GM23338 (cell line): ENCODE results near the gene ITGA8. TPM values are rescaled to one million over a fixed set of nuclear protein-coding genes. Genes with fewer than 3 reads are reported as not detected.

Source experiments
- ATAC-seq: fragments of 200-7000 bp; cut with Tn5 transposase; 3 replicates; pipeline ENCODE4 v1.9.1; 2020
- DNase-seq: peaks from one replicate; pipeline ENCODE4 v3.0.0-alpha.2; 2015; ENCODE audit warnings: low spot score
- H2AFZ ChIP-seq: fragments of 200-600 bp; sonication (generic); 2 replicates; pipeline ENCODE4 v1.8.0; 2016; ENCODE audit warnings: antibody characterized with exemption, mild to moderate bottlenecking, moderate library complexity
- H3F3A ChIP-seq: fragments of 200-600 bp; sonication (generic); replicated peaks from 2 replicates; pipeline ENCODE4 v1.8.0; 2017; ENCODE audit warnings: antibody characterized with exemption, mixed run types, low read depth
- H3K27ac ChIP-seq: fragments of 200-600 bp; sonication (generic); 2 replicates; pipeline ENCODE4 v1.6.1; 2016; ENCODE audit warnings: low read depth
- H3K27me3 ChIP-seq: fragments of 200-600 bp; sonication (generic); 2 replicates; pipeline ENCODE4 v1.8.0; 2016; ENCODE audit warnings: mild to moderate bottlenecking, mixed run types, moderate library complexity; ENCODE audit not compliant: insufficient read depth
- H3K36me3 ChIP-seq: fragments of 200-600 bp; sonication (generic); 2 replicates; pipeline ENCODE4 v1.8.0; 2016; ENCODE audit warnings: mild to moderate bottlenecking; ENCODE audit not compliant: insufficient read depth
- H3K4me1 ChIP-seq: fragments of 200-600 bp; sonication (generic); 2 replicates; pipeline ENCODE4 v1.8.0; 2016; ENCODE audit warnings: mild to moderate bottlenecking, moderate library complexity; ENCODE audit not compliant: insufficient read depth
- H3K4me2 ChIP-seq: fragments of 200-600 bp; sonication (generic); 2 replicates; pipeline ENCODE4 v1.7.1; 2017; ENCODE audit warnings: mixed run types
- H3K4me3 ChIP-seq: fragments of 200-600 bp; sonication (generic); 2 replicates; pipeline ENCODE4 v1.6.1; 2016; ENCODE audit warnings: mixed run types
- H3K79me2 ChIP-seq: fragments of 200-600 bp; sonication (generic); replicated peaks from 2 replicates; pipeline ENCODE4 v1.8.0; 2017; ENCODE audit warnings: mild to moderate bottlenecking; ENCODE audit not compliant: insufficient read depth
- H3K9me2 ChIP-seq: fragments of 200-600 bp; sonication (generic); 2 replicates; pipeline ENCODE4 v1.8.0; 2017; ENCODE audit not compliant: insufficient read depth
- H4K20me1 ChIP-seq: fragments of 200-600 bp; sonication (generic); replicated peaks from 2 replicates; pipeline ENCODE4 v1.8.0; 2017; ENCODE audit warnings: mild to moderate bottlenecking; ENCODE audit not compliant: insufficient read depth
- H3K27ac Mint-ChIP-seq: 2 replicates; pipeline ENCODE4 v1.8.0; 2020; ENCODE audit warnings: inconsistent platforms, mild to moderate bottlenecking, moderate library complexity, mixed read lengths
- H3K27me3 Mint-ChIP-seq: 3 replicates; pipeline ENCODE4 v1.8.0; 2022; ENCODE audit warnings: low read depth, mild to moderate bottlenecking, moderate library complexity, mixed read lengths, inconsistent platforms; ENCODE audit not compliant: insufficient read depth, poor library complexity
- H3K36me3 Mint-ChIP-seq: 3 replicates; pipeline ENCODE4 v1.8.0; 2021; ENCODE audit warnings: low read depth, mild to moderate bottlenecking, inconsistent platforms, moderate library complexity, mixed read lengths
- H3K4me1 Mint-ChIP-seq: 3 replicates; pipeline ENCODE4 v1.8.0; 2020; ENCODE audit warnings: mild to moderate bottlenecking, inconsistent platforms, mixed read lengths
- H3K4me3 Mint-ChIP-seq: 3 replicates; pipeline ENCODE4 v1.8.0; 2021; ENCODE audit warnings: moderate library complexity, mild to moderate bottlenecking, inconsistent platforms, mixed read lengths
- H3K9me3 Mint-ChIP-seq: 3 replicates; pipeline ENCODE4 v1.8.0; 2020; ENCODE audit warnings: moderate library complexity, mild to moderate bottlenecking, inconsistent platforms, mixed read lengths
- CREB1 ChIP-seq: fragments of 250-450 bp; sonication (Bioruptor Pico); IDR thresholded peaks from 2 replicates; pipeline ENCODE4 v1.5.0; 2020; ENCODE audit warnings: low read depth, mild to moderate bottlenecking, moderate library complexity
- EZH2 ChIP-seq: fragments of 200-600 bp; sonication (generic); IDR thresholded peaks from one replicate; pipeline ENCODE4 v1.8.0; 2017; ENCODE audit warnings: antibody characterized with exemption, mild to moderate bottlenecking, low read depth; ENCODE audit not compliant: unreplicated experiment
- EZH2phosphoT487 ChIP-seq: fragments of 200-600 bp; sonication (generic); IDR thresholded peaks from one replicate; pipeline ENCODE4 v1.8.1; 2018; ENCODE audit warnings: antibody characterized with exemption; ENCODE audit not compliant: unreplicated experiment
- JUNB ChIP-seq: IDR thresholded peaks from one replicate; pipeline ENCODE4 v1.6.1; 2016; ENCODE audit warnings: antibody characterized with exemption; ENCODE audit not compliant: unreplicated experiment
- NANOG ChIP-seq: IDR thresholded peaks from 2 replicates; pipeline ENCODE4 v1.6.1; 2016; ENCODE audit warnings: antibody characterized with exemption, borderline replicate concordance
- POLR2AphosphoS5 ChIP-seq: IDR thresholded peaks from 2 replicates; pipeline ENCODE4 v1.6.1; 2016; ENCODE audit warnings: antibody characterized with exemption, low read depth
- STAT1 ChIP-seq: IDR thresholded peaks from one replicate; pipeline ENCODE4 v1.6.1; 2016; ENCODE audit warnings: antibody characterized with exemption; ENCODE audit not compliant: unreplicated experiment
- ZNF114 ChIP-seq: fragments of 250-450 bp; sonication (Bioruptor Pico); IDR thresholded peaks from 2 replicates; pipeline ENCODE4 v1.5.0; 2020; ENCODE audit warnings: mild to moderate bottlenecking, moderate library complexity
- ZNF331 ChIP-seq: fragments of 250-450 bp; sonication (Bioruptor Pico); IDR thresholded peaks from 2 replicates; pipeline ENCODE4 v1.5.0; 2020; ENCODE audit warnings: low read depth, mild to moderate bottlenecking, moderate library complexity
- polyA plus RNA-seq: library from polyadenylated mRNA; unstranded; fragments of >200 nt; fragmentation: Nextera tagmentation; extraction: Ambion mirVana; gene quantifications from 2 replicates; pipeline ENCODE4 v1.2.1, GENCODE V29; 2016
- total RNA-seq: library from RNA; depleted of rRNA; stranded (reverse); fragments of >200 nt; shearing (Covaris generic); gene quantifications from 2 replicates; pipeline ENCODE4 v1.2.3, GENCODE V29; 2014
- TF ChIP-seq, protein P1 (sequence below): fragments of 250-450 bp; sonication (Bioruptor Pico); IDR thresholded peaks from 2 replicates; pipeline ENCODE4 v1.5.0; 2020; ENCODE audit warnings: mild to moderate bottlenecking, moderate library complexity
- TF ChIP-seq, protein P2 (sequence below), 2 experiments: fragments of 200-600 bp in 1 of 2; sonication (generic) in 1 of 2; conservative IDR thresholded peaks; 2 replicates each; pipeline versions ENCODE4 v1.5.1 to v1.6.1; 2016 to 2017; ENCODE audit warnings: antibody characterized with exemption in 2 of 2, low read depth in 2 of 2, mild to moderate bottlenecking in 2 of 2, moderate library complexity in 1 of 2
- TF ChIP-seq, protein P3 (sequence below): IDR thresholded peaks from 2 replicates; pipeline ENCODE4 v1.6.1; 2016; ENCODE audit warnings: antibody characterized with exemption
- TF ChIP-seq, protein P4 (sequence below): IDR thresholded peaks from one replicate; pipeline ENCODE4 v1.6.1; 2018; ENCODE audit warnings: antibody characterized with exemption; ENCODE audit not compliant: unreplicated experiment

ITGA8 gene
- total and polyA plus RNA-seq, 2 experiments from 2014 or later = not detected

DNA sequence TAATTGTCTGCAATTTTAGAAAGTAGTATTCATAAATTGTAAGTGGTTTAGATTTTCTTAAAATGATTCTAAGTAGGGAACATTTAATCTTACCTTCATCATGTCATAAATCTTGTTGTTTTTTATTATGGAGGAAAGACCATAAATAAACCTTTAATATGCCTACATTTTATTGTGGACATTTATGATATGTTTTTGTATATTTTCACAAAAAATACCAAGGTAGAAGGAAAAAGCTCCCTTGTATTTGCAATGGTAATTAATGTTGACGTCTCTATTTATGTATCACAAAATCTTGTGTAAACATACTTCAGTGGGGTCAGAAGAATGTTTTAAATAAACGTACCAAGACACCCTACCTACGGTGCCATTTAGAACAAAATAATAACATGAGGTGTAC is 193.0 kb downstream of the ITGA8 start:
- Mint-ChIP-seq H3K4me1 (no peaks in the 10 kb centered on the region), H3K9me3 (no peaks in the 10 kb centered on the region), H3K27ac (no peak overlapping the region), H3K4me3 (no peak overlapping the region), H3K36me3 (no peaks in the 10 kb centered on the region), H3K27me3 (no peaks in the 10 kb centered on the region)
- no peak for ATAC-seq
- Histone ChIP-seq H3K4me2 (no peak overlapping the region), H3K27me3 (no peaks in the 10 kb centered on the region), H3K4me1 (no peaks in the 10 kb centered on the region), H3K27ac (no peak overlapping the region), H3K9me2 (no peaks in the 10 kb centered on the region), H3K79me2 (no peaks in the 10 kb centered on the region), H3K4me3 (no peak overlapping the region), H2AFZ (no peak overlapping the region), H3K36me3 (no peaks in the 10 kb centered on the region), H4K20me1 (no peaks in the 10 kb centered on the region; the same call in 1 of the 2 replicates), H3F3A (no peaks in the 10 kb centered on the region)
- no peak for DNase-seq
- TF ChIP-seq CREB1 (CRISPR knock-in tag) (no peak), STAT1 (no peak), ZNF114 (CRISPR knock-in tag) (no peak), POLR2AphosphoS5 (no peak), JUNB (no peak), ZNF331 (CRISPR knock-in tag) (no peak), NANOG (no peak), EZH2 (no peak), EZH2phosphoT487 (no peak)
- TF ChIP-seq, protein P1, sequence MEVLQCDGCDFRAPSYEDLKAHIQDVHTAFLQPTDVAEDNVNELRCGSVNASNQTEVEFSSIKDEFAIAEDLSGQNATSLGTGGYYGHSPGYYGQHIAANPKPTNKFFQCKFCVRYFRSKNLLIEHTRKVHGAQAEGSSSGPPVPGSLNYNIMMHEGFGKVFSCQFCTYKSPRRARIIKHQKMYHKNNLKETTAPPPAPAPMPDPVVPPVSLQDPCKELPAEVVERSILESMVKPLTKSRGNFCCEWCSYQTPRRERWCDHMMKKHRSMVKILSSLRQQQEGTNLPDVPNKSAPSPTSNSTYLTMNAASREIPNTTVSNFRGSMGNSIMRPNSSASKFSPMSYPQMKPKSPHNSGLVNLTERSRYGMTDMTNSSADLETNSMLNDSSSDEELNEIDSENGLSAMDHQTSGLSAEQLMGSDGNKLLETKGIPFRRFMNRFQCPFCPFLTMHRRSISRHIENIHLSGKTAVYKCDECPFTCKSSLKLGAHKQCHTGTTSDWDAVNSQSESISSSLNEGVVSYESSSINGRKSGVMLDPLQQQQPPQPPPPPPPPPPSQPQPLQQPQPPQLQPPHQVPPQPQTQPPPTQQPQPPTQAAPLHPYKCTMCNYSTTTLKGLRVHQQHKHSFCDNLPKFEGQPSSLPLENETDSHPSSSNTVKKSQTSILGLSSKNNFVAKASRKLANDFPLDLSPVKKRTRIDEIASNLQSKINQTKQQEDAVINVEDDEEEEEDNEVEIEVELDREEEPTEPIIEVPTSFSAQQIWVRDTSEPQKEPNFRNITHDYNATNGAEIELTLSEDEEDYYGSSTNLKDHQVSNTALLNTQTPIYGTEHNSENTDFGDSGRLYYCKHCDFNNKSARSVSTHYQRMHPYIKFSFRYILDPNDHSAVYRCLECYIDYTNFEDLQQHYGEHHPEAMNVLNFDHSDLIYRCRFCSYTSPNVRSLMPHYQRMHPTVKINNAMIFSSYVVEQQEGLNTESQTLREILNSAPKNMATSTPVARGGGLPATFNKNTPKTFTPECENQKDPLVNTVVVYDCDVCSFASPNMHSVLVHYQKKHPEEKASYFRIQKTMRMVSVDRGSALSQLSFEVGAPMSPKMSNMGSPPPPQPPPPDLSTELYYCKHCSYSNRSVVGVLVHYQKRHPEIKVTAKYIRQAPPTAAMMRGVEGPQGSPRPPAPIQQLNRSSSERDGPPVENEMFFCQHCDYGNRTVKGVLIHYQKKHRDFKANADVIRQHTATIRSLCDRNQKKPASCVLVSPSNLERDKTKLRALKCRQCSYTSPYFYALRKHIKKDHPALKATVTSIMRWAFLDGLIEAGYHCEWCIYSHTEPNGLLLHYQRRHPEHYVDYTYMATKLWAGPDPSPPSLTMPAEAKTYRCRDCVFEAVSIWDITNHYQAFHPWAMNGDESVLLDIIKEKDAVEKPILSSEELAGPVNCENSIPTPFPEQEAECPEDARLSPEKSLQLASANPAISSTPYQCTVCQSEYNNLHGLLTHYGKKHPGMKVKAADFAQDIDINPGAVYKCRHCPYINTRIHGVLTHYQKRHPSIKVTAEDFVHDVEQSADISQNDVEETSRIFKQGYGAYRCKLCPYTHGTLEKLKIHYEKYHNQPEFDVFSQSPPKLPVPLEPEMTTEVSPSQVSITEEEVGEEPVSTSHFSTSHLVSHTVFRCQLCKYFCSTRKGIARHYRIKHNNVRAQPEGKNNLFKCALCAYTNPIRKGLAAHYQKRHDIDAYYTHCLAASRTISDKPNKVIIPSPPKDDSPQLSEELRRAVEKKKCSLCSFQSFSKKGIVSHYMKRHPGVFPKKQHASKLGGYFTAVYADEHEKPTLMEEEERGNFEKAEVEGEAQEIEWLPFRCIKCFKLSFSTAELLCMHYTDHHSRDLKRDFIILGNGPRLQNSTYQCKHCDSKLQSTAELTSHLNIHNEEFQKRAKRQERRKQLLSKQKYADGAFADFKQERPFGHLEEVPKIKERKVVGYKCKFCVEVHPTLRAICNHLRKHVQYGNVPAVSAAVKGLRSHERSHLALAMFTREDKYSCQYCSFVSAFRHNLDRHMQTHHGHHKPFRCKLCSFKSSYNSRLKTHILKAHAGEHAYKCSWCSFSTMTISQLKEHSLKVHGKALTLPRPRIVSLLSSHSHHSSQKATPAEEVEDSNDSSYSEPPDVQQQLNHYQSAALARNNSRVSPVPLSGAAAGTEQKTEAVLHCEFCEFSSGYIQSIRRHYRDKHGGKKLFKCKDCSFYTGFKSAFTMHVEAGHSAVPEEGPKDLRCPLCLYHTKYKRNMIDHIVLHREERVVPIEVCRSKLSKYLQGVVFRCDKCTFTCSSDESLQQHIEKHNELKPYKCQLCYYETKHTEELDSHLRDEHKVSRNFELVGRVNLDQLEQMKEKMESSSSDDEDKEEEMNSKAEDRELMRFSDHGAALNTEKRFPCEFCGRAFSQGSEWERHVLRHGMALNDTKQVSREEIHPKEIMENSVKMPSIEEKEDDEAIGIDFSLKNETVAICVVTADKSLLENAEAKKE (CRISPR knock-in tag) = no peak
- TF ChIP-seq, protein P2, sequence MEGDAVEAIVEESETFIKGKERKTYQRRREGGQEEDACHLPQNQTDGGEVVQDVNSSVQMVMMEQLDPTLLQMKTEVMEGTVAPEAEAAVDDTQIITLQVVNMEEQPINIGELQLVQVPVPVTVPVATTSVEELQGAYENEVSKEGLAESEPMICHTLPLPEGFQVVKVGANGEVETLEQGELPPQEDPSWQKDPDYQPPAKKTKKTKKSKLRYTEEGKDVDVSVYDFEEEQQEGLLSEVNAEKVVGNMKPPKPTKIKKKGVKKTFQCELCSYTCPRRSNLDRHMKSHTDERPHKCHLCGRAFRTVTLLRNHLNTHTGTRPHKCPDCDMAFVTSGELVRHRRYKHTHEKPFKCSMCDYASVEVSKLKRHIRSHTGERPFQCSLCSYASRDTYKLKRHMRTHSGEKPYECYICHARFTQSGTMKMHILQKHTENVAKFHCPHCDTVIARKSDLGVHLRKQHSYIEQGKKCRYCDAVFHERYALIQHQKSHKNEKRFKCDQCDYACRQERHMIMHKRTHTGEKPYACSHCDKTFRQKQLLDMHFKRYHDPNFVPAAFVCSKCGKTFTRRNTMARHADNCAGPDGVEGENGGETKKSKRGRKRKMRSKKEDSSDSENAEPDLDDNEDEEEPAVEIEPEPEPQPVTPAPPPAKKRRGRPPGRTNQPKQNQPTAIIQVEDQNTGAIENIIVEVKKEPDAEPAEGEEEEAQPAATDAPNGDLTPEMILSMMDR (conservative IDR thresholded peaks at IDR 0.05; ENCODE audit: low read depth in 2 of 2) = no peak
- TF ChIP-seq, protein P3, sequence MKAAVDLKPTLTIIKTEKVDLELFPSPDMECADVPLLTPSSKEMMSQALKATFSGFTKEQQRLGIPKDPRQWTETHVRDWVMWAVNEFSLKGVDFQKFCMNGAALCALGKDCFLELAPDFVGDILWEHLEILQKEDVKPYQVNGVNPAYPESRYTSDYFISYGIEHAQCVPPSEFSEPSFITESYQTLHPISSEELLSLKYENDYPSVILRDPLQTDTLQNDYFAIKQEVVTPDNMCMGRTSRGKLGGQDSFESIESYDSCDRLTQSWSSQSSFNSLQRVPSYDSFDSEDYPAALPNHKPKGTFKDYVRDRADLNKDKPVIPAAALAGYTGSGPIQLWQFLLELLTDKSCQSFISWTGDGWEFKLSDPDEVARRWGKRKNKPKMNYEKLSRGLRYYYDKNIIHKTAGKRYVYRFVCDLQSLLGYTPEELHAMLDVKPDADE = no peak
- TF ChIP-seq, protein P4, sequence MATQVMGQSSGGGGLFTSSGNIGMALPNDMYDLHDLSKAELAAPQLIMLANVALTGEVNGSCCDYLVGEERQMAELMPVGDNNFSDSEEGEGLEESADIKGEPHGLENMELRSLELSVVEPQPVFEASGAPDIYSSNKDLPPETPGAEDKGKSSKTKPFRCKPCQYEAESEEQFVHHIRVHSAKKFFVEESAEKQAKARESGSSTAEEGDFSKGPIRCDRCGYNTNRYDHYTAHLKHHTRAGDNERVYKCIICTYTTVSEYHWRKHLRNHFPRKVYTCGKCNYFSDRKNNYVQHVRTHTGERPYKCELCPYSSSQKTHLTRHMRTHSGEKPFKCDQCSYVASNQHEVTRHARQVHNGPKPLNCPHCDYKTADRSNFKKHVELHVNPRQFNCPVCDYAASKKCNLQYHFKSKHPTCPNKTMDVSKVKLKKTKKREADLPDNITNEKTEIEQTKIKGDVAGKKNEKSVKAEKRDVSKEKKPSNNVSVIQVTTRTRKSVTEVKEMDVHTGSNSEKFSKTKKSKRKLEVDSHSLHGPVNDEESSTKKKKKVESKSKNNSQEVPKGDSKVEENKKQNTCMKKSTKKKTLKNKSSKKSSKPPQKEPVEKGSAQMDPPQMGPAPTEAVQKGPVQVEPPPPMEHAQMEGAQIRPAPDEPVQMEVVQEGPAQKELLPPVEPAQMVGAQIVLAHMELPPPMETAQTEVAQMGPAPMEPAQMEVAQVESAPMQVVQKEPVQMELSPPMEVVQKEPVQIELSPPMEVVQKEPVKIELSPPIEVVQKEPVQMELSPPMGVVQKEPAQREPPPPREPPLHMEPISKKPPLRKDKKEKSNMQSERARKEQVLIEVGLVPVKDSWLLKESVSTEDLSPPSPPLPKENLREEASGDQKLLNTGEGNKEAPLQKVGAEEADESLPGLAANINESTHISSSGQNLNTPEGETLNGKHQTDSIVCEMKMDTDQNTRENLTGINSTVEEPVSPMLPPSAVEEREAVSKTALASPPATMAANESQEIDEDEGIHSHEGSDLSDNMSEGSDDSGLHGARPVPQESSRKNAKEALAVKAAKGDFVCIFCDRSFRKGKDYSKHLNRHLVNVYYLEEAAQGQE = no peak
